Activated CD4-positive, alpha-beta memory T cell treated with anti-CD3 and anti-CD28 coated beads, Interleukin-2, amount 10 ng/mL, durations not matched to agents 7 days and 5 days (primary cell): ENCODE measurements around the gene AGPAT4. TPM values are rescaled to one million over a fixed set of nuclear protein-coding genes. Genes with fewer than 3 reads are reported as not detected.

Source experiments
- CTCF ChIA-PET: fragments of 350-600 bp; sonication (Branson Sonifier 250); formaldehyde crosslinking; loops from one replicate; lab custom pipeline; 2021; ENCODE audit warnings: antibody characterized with exemption, inconsistent platforms; lab: Charles Lee
- POLR2A ChIA-PET: fragments of 350-600 bp; sonication (Branson Sonifier 250); formaldehyde crosslinking; loops from one replicate; lab custom pipeline; 2021; ENCODE audit warnings: antibody characterized with exemption; lab: Charles Lee
- DNase-seq: peaks from one replicate; pipeline ENCODE4 v3.0.0-alpha.2; 2020
- H3K27ac Mint-ChIP-seq: one replicate; pipeline ENCODE4 v1.8.0; 2021; ENCODE audit warnings: mild to moderate bottlenecking, mixed read lengths
- H3K27me3 Mint-ChIP-seq: one replicate; pipeline ENCODE4 v1.8.0; 2021; ENCODE audit warnings: mixed read lengths
- H3K36me3 Mint-ChIP-seq: one replicate; pipeline ENCODE4 v1.8.0; 2021; ENCODE audit warnings: low read depth, mixed read lengths
- H3K4me1 Mint-ChIP-seq: one replicate; pipeline ENCODE4 v1.8.0; 2021; ENCODE audit warnings: mixed read lengths
- H3K4me3 Mint-ChIP-seq: one replicate; pipeline ENCODE4 v1.8.0; 2021; ENCODE audit warnings: mild to moderate bottlenecking, mixed read lengths
- H3K9me3 Mint-ChIP-seq: one replicate; pipeline ENCODE4 v1.8.0; 2021; ENCODE audit warnings: mixed read lengths
- total RNA-seq, 2 experiments: library from RNA; stranded (reverse); gene quantifications; one replicate each; pipeline ENCODE4 v1.2.3, GENCODE V29; 2021

AGPAT4 gene
- total RNA-seq, 2 experiments from 2014 or later, result 13.9 to 14.3 TPM

- CTCF ChIA-PET, result interaction anchor here (0.6 kb wide), 1 partner anchor 275 kb away, joined by 4 read pairs; no protein-coding TSS in a partner anchor
- no peak for DNase-seq
- H3K27me3 Mint-ChIP-seq, result no peaks in the 10 kb centered on the region
- no peaks in the 10 kb centered on the region for H3K9me3 Mint-ChIP-seq
- peaks cover 57% of the 10 kb centered on the region for H3K36me3 Mint-ChIP-seq
- no peak overlapping the region for H3K27ac Mint-ChIP-seq
- H3K4me3 Mint-ChIP-seq, result no peak overlapping the region
- POLR2A ChIA-PET, result no interaction called here
- H3K4me1 Mint-ChIP-seq, result peaks cover 25% of the 10 kb centered on the region
These were observed 185.1 kb downstream of the AGPAT4 start for GRCh38 chr6:161088676-161089328.

GRCh38 chr6:161085246-161085645 is 188.6 kb downstream of the AGPAT4 start:
- Mint-ChIP-seq H3K27me3 (no peaks in the 10 kb centered on the region), H3K27ac (peak overlapping the region; percentile 53), H3K4me3 (no peak overlapping the region), H3K4me1 (peaks cover 19% of the 10 kb centered on the region), H3K9me3 (no peaks in the 10 kb centered on the region), H3K36me3 (peaks cover 43% of the 10 kb centered on the region)
- DNase-seq, result no peak
- ChIA-PET POLR2A (interaction anchor here (1.2 to 1.3 kb wide), 2 partner anchors 9 to 94 kb away, joined by 4 to 5 read pairs; partner anchors contain the start of gene MAP3K4), CTCF (interaction anchor here (1.3 to 1.6 kb wide), 2 partner anchors 286 to 287 kb away, joined by 3 to 6 read pairs; no protein-coding TSS in a partner anchor)

GRCh38 chr6:161082215-161082614 is 191.6 kb downstream of the AGPAT4 start:
- H3K4me3 Mint-ChIP-seq, result no peak overlapping the region
- no peak overlapping the region for H3K27ac Mint-ChIP-seq
- ChIA-PET POLR2A (no interaction called here), CTCF (interaction anchor here (1.1 kb wide), 1 partner anchor 289 kb away, joined by 5 read pairs; no protein-coding TSS in a partner anchor)
- H3K9me3 Mint-ChIP-seq, result no peaks in the 10 kb centered on the region
- H3K36me3 Mint-ChIP-seq, result peaks cover 28% of the 10 kb centered on the region
- H3K27me3 Mint-ChIP-seq, result no peaks in the 10 kb centered on the region
- no peak for DNase-seq
- peaks cover 19% of the 10 kb centered on the region for H3K4me1 Mint-ChIP-seq

GRCh38 chr6:161080263-161080970 is 193.4 kb downstream of the AGPAT4 start:
- H3K4me1 Mint-ChIP-seq, result peaks cover 12% of the 10 kb centered on the region
- no peaks in the 10 kb centered on the region for H3K27me3 Mint-ChIP-seq
- H3K36me3 Mint-ChIP-seq, result peaks cover 13% of the 10 kb centered on the region
- CTCF ChIA-PET, result interaction anchor here (0.6 to 2.0 kb wide), 2 partner anchors 24 to 291 kb away, joined by 4 to 6 read pairs; no protein-coding TSS in a partner anchor
- no peak overlapping the region for H3K4me3 Mint-ChIP-seq
- DNase-seq, result no peak
- H3K27ac Mint-ChIP-seq, result no peak overlapping the region
- H3K9me3 Mint-ChIP-seq, result no peaks in the 10 kb centered on the region
- POLR2A ChIA-PET, result interaction anchor here (0.7 to 2.3 kb wide), 4 partner anchors 31 to 146 kb away, joined by 3 to 17 read pairs (median 4); partner anchors contain the start of gene MAP3K4
